Measurements from ENCODE around the gene CTTNBP2NL. TPM values are rescaled to one million over a fixed set of nuclear protein-coding genes. Genes with fewer than 3 reads are reported as not detected.
"Not testable (repeated sequence)": the region's sequence is repeated elsewhere in the genome, so short reads cannot be mapped to it uniquely, and the experiment has no call there.

Gene CTTNBP2NL
- total and polyA plus RNA-seq, 4 donors: 1.7 to 4.4 (median 3.0) TPM

DNA sequence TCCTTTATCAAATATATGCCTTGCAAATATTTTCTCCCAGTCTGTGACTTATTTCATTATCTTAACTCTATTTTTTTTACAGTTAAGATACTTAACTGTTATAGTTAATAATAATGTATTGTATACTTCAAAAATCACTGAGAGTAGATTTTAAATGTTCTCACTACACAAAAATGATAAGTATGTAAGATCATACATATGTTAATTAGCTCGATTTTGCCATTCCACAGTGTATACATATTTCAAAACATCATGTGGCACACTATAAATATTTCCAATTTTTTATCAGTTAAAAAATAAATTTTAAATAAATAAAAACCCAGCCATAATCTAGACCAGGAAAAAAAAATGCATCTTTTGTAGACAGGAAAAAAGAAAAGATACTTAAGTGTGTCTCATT is 27.2 kb downstream of the CTTNBP2NL start:
- Histone ChIP-seq H3K36me3 (ENCODE audit: control insufficient read depth in 4 of 4, insufficient read depth in 3 of 4, low read depth in 1 of 4, low read length in 3 of 4) (no peaks in the 10 kb centered on the region), H3K4me1 (ENCODE audit: control insufficient read depth in 4 of 4, insufficient read depth in 4 of 4, low read length in 3 of 4) (no peaks in the 10 kb centered on the region), H3K4me3 (ENCODE audit: low read depth in 1 of 3, low read length in 3 of 3) (no peak overlapping the region), H3K27me3 (ENCODE audit: control insufficient read depth in 4 of 4, insufficient read depth in 4 of 4, low read length in 3 of 4) (no peaks in the 10 kb centered on the region), H3K9ac (ENCODE audit: low read depth in 1 of 2, low read length in 2 of 2) (no peak overlapping the region), H3K9me3 (ENCODE audit: control insufficient read depth in 4 of 4, low read length in 3 of 4) (no peaks in the 10 kb centered on the region), H3K27ac (ENCODE audit: low read depth in 1 of 2, low read length in 2 of 2) (no peak overlapping the region)
- no peak for DNase-seq (ENCODE audit: low spot score)
- no peak for TF ChIP-seq JUND (IDR thresholded peaks at IDR 0.05)
- TF ChIP-seq EGR1 (IDR thresholded peaks at IDR 0.05; ENCODE audit: low read depth in 2 of 2): no peak
- no peak for TF ChIP-seq RAD21 (IDR thresholded peaks at IDR 0.05)
- no peak for TF ChIP-seq NR2F2 (IDR thresholded peaks at IDR 0.05)
- WGBS: 92% methylated on average over 1 of the region's 1 CpG

DNA sequence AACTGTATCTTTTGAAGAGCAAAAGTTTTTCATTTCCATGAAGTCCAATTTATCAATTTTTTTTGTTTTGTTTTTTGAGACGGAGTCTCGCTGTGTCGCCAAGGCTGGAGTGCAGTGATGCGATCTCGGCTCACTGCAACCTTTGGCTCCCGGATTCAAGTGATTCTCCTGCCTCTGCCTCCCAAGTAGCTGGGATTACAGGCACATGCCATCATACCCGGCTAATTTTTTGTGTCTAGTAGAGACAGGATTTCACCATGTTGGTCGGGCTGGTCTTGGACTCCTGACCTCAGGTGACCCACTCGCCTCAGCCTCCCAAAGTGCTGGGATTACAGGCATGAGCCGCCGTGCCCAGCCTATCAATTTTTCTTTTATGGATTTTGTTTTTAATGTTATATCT is 27.7 kb downstream of the CTTNBP2NL start:
- H3K4me3 ChIP-seq (ENCODE audit: low read depth in 1 of 3, low read length in 3 of 3); H3K9ac ChIP-seq (ENCODE audit: low read depth in 1 of 2, low read length in 2 of 2); H3K27me3 ChIP-seq (ENCODE audit: control insufficient read depth in 4 of 4, insufficient read depth in 4 of 4, low read length in 3 of 4); H3K9me3 ChIP-seq (ENCODE audit: control insufficient read depth in 4 of 4, low read length in 3 of 4); H3K36me3 ChIP-seq (ENCODE audit: control insufficient read depth in 4 of 4, insufficient read depth in 3 of 4, low read depth in 1 of 4, low read length in 3 of 4); H3K27ac ChIP-seq (ENCODE audit: low read depth in 1 of 2, low read length in 2 of 2); H3K4me1 ChIP-seq (ENCODE audit: control insufficient read depth in 4 of 4, insufficient read depth in 4 of 4, low read length in 3 of 4); DNase-seq (ENCODE audit: low spot score): not testable (repeated sequence)
- 85% methylated on average over 11 of the region's 11 CpGs for WGBS

DNA sequence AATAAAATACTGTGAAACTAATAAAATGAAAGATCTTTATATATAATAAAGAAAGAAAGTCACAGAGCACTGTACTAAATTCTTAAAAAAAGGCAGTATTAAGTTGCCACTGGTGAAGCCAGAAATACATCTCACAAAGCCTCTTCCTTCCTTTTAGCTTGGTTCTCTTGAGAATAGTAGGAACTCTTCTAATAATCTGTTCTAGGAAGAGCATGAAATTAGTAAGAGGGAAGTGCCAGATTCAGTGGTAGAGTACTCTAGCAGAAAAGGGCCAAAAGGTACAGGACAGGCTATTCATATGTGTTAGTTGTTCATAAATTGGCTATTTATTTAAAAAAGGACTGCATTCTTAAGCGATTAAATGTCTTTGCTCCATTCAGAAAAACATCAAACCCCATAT is 33.7 kb downstream of the CTTNBP2NL start:
- Histone ChIP-seq H3K27ac (ENCODE audit: low read depth in 1 of 2, low read length in 2 of 2) (no peak overlapping the region), H3K4me1 (ENCODE audit: control insufficient read depth in 4 of 4, insufficient read depth in 4 of 4, low read length in 3 of 4) (no peaks in the 10 kb centered on the region), H3K27me3 (ENCODE audit: control insufficient read depth in 4 of 4, insufficient read depth in 4 of 4, low read length in 3 of 4) (no peaks in the 10 kb centered on the region), H3K9ac (ENCODE audit: low read depth in 1 of 2, low read length in 2 of 2) (no peak overlapping the region), H3K36me3 (ENCODE audit: control insufficient read depth in 4 of 4, insufficient read depth in 3 of 4, low read depth in 1 of 4, low read length in 3 of 4) (no peaks in the 10 kb centered on the region), H3K9me3 (ENCODE audit: control insufficient read depth in 4 of 4, low read length in 3 of 4) (no peaks in the 10 kb centered on the region), H3K4me3 (ENCODE audit: low read depth in 1 of 3, low read length in 3 of 3) (no peak overlapping the region)
- 98% methylated on average over 1 of the region's 1 CpG for WGBS
- DNase-seq (ENCODE audit: low spot score): no peak
- TF ChIP-seq, protein P1, sequence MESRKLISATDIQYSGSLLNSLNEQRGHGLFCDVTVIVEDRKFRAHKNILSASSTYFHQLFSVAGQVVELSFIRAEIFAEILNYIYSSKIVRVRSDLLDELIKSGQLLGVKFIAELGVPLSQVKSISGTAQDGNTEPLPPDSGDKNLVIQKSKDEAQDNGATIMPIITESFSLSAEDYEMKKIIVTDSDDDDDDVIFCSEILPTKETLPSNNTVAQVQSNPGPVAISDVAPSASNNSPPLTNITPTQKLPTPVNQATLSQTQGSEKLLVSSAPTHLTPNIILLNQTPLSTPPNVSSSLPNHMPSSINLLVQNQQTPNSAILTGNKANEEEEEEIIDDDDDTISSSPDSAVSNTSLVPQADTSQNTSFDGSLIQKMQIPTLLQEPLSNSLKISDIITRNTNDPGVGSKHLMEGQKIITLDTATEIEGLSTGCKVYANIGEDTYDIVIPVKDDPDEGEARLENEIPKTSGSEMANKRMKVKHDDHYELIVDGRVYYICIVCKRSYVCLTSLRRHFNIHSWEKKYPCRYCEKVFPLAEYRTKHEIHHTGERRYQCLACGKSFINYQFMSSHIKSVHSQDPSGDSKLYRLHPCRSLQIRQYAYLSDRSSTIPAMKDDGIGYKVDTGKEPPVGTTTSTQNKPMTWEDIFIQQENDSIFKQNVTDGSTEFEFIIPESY (IDR thresholded peaks at IDR 0.05): no peak
- no peak for TF ChIP-seq HNF4A (conservative IDR thresholded peaks at IDR 0.05)
- TF ChIP-seq, protein P2, sequence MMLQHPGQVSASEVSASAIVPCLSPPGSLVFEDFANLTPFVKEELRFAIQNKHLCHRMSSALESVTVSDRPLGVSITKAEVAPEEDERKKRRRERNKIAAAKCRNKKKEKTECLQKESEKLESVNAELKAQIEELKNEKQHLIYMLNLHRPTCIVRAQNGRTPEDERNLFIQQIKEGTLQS (IDR thresholded peaks at IDR 0.05): no peak
- TF ChIP-seq NR2F2 (IDR thresholded peaks at IDR 0.05): no peak
- TF ChIP-seq FOXA1 (IDR thresholded peaks at IDR 0.05): no peak
- no peak for TF ChIP-seq FOXA2 (IDR thresholded peaks at IDR 0.05)
- no peak for TF ChIP-seq EGR1 (IDR thresholded peaks at IDR 0.05; ENCODE audit: low read depth in 2 of 2)
- TF ChIP-seq, protein P3, sequence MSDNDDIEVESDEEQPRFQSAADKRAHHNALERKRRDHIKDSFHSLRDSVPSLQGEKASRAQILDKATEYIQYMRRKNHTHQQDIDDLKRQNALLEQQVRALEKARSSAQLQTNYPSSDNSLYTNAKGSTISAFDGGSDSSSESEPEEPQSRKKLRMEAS (IDR thresholded peaks at IDR 0.05): no peak
- TF ChIP-seq, protein P4, sequence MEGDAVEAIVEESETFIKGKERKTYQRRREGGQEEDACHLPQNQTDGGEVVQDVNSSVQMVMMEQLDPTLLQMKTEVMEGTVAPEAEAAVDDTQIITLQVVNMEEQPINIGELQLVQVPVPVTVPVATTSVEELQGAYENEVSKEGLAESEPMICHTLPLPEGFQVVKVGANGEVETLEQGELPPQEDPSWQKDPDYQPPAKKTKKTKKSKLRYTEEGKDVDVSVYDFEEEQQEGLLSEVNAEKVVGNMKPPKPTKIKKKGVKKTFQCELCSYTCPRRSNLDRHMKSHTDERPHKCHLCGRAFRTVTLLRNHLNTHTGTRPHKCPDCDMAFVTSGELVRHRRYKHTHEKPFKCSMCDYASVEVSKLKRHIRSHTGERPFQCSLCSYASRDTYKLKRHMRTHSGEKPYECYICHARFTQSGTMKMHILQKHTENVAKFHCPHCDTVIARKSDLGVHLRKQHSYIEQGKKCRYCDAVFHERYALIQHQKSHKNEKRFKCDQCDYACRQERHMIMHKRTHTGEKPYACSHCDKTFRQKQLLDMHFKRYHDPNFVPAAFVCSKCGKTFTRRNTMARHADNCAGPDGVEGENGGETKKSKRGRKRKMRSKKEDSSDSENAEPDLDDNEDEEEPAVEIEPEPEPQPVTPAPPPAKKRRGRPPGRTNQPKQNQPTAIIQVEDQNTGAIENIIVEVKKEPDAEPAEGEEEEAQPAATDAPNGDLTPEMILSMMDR (IDR thresholded peaks at IDR 0.05; ENCODE audit: low read depth, low read length, missing input control): no peak
- TF ChIP-seq TAF1 (conservative IDR thresholded peaks at IDR 0.05): no peak
- TF ChIP-seq RXRA (IDR thresholded peaks at IDR 0.05): no peak
- TF ChIP-seq, protein P5, sequence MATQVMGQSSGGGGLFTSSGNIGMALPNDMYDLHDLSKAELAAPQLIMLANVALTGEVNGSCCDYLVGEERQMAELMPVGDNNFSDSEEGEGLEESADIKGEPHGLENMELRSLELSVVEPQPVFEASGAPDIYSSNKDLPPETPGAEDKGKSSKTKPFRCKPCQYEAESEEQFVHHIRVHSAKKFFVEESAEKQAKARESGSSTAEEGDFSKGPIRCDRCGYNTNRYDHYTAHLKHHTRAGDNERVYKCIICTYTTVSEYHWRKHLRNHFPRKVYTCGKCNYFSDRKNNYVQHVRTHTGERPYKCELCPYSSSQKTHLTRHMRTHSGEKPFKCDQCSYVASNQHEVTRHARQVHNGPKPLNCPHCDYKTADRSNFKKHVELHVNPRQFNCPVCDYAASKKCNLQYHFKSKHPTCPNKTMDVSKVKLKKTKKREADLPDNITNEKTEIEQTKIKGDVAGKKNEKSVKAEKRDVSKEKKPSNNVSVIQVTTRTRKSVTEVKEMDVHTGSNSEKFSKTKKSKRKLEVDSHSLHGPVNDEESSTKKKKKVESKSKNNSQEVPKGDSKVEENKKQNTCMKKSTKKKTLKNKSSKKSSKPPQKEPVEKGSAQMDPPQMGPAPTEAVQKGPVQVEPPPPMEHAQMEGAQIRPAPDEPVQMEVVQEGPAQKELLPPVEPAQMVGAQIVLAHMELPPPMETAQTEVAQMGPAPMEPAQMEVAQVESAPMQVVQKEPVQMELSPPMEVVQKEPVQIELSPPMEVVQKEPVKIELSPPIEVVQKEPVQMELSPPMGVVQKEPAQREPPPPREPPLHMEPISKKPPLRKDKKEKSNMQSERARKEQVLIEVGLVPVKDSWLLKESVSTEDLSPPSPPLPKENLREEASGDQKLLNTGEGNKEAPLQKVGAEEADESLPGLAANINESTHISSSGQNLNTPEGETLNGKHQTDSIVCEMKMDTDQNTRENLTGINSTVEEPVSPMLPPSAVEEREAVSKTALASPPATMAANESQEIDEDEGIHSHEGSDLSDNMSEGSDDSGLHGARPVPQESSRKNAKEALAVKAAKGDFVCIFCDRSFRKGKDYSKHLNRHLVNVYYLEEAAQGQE (IDR thresholded peaks at IDR 0.05): no peak
- no peak for TF ChIP-seq HNF4G (IDR thresholded peaks at IDR 0.05)
- TF ChIP-seq YY1 (IDR thresholded peaks at IDR 0.05): no peak
